ENCODE measurements around the gene MAP1A.

- TF ChIP-seq REST (IDR thresholded peaks at IDR 0.05; ENCODE audit: insufficient read depth in 1 of 2, low read depth in 2 of 2, low read length in 2 of 2) (no peak), POLR2AphosphoS5 (IDR thresholded peaks at IDR 0.05; ENCODE audit: low read depth, low read length) (no peak)
Observed at GRCh38 chr15:43483297-43484128, 33.9 kb upstream of the MAP1A start.

All from PFSK-1 (cell line).